Liver (tissue), 9 donors: ENCODE data around the gene CES2. TPM values are rescaled to one million over a fixed set of nuclear protein-coding genes. Genes with fewer than 3 reads are reported as not detected.

Experiments used
- DNase-seq: peaks from one replicate; pipeline ENCODE4 v3.0.0-alpha.2; 2017; ENCODE audit warnings: low spot score
- H3K27ac ChIP-seq, 2 donors: one replicate each; pipeline ENCODE4 v1.7.0; 2013; ENCODE audit warnings: inconsistent platforms in 2 of 2, low read length in 2 of 2, control low read depth in 1 of 2, low read depth in 1 of 2, mild to moderate bottlenecking in 1 of 2
- H3K27me3 ChIP-seq, 4 donors: one replicate each; pipeline versions ENCODE4 v1.6.1 to v1.7.0; 2013; ENCODE audit warnings: low read length in 3 of 4, inconsistent platforms in 1 of 4, mild to moderate bottlenecking in 1 of 4, moderate library complexity in 1 of 4; ENCODE audit not compliant: control insufficient read depth in 4 of 4, insufficient read depth in 4 of 4
- H3K36me3 ChIP-seq, 4 donors: one replicate each; pipeline versions ENCODE4 v1.6.1 to v1.7.0; 2013; ENCODE audit warnings: low read length in 3 of 4, mild to moderate bottlenecking in 3 of 4, low read depth in 1 of 4, moderate library complexity in 1 of 4; ENCODE audit not compliant: control insufficient read depth in 4 of 4, insufficient read depth in 3 of 4
- H3K4me1 ChIP-seq, 4 donors: one replicate each; pipeline versions ENCODE4 v1.6.1 to v1.7.0; 2013; ENCODE audit warnings: low read length in 3 of 4, mild to moderate bottlenecking in 3 of 4, moderate library complexity in 1 of 4; ENCODE audit not compliant: control insufficient read depth in 4 of 4, insufficient read depth in 4 of 4
- H3K4me3 ChIP-seq, 3 donors: one replicate each; pipeline versions ENCODE4 v1.6.1 to v1.7.0; 2013; ENCODE audit warnings: low read length in 3 of 3, control low read depth in 1 of 3, low read depth in 1 of 3, mild to moderate bottlenecking in 1 of 3
- H3K9ac ChIP-seq, 2 donors: one replicate each; pipeline ENCODE4 v1.7.0; 2013; ENCODE audit warnings: low read length in 2 of 2, mild to moderate bottlenecking in 2 of 2, moderate library complexity in 2 of 2, control low read depth in 1 of 2, low read depth in 1 of 2
- H3K9me3 ChIP-seq, 4 donors: one replicate each; pipeline versions ENCODE4 v1.6.1 to v1.7.0; 2013; ENCODE audit warnings: low read length in 3 of 4; ENCODE audit not compliant: control insufficient read depth in 4 of 4
- HNF4A ChIP-seq, 2 donors: conservative IDR thresholded peaks; 2 replicates each; pipeline ENCODE4 v1.6.1; 2016; ENCODE audit warnings: antibody characterized with exemption in 2 of 2, mild to moderate bottlenecking in 2 of 2
- RXRA ChIP-seq, 2 donors: IDR thresholded peaks; 2 replicates each; pipeline ENCODE4 v1.6.1; 2017 to 2018; ENCODE audit warnings: antibody characterized with exemption in 2 of 2, mild to moderate bottlenecking in 1 of 2
- WGBS: extraction: QIAGEN DNeasy Blood & Tissue Kit; methylation state at CpG from one replicate; pipeline ENCODE4 v1.1.7; 2013; 5-methylcytosine and 5-hydroxymethylcytosine counted together
- polyA plus RNA-seq, 2 donors: library from polyadenylated mRNA; stranded (reverse) in 1 of 2; unstranded in 1 of 2; fragments of 200-250 nt in 1 of 2; fragments of >200 nt in 1 of 2; fragmentation: Nextera tagmentation in 1 of 2; extraction: Ambion mirVana in 1 of 2; gene quantifications; one replicate each; pipeline versions ENCODE4 v1.2.1 to v1.2.3, GENCODE V29; 2013 to 2015
- total RNA-seq, 2 donors: library from RNA; depleted of rRNA; stranded (reverse); fragments of >200 nt; gene quantifications; one replicate each; pipeline ENCODE4 v1.2.3, GENCODE V29; 2014
- TF ChIP-seq, protein P1 (sequence below): IDR thresholded peaks from 2 replicates; pipeline ENCODE4 v1.6.1; 2016; ENCODE audit warnings: antibody characterized with exemption, mild to moderate bottlenecking
- TF ChIP-seq, protein P2 (sequence below): IDR thresholded peaks from 2 replicates; pipeline ENCODE4 v1.6.1; 2016; ENCODE audit warnings: antibody characterized with exemption
- TF ChIP-seq, protein P3 (sequence below): IDR thresholded peaks from 2 replicates; pipeline ENCODE4 v1.6.1; 2016; ENCODE audit warnings: antibody characterized with exemption
- donor health status: healthy.
- donor health status: healthy.
- donor health status: healthy.
- donor health status: healthy.
- donor health status: healthy.

The CES2 gene
- total and polyA plus RNA-seq, 4 donors = 21.2 to 200 (median 182) TPM

DNA sequence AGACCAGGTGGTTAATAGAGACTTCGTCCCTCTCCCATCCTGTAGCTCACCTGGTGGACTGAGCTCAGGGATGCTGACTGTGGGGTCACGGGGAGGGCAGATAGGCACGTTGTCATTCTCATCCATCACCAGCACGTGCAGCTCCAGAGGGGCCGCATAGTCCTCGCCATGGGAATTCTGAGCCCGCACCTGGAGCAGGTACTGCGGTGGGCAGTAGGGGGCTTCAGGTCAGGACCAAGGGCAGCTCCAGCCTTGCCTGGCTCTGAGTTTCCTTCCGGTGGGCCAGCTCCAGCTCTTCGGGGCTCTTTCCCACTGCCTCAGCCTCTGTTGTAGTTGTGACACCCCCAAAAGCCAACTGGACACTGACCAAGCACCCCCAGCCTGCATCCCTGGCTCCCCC is 22.2 kb upstream of the CES2 start (continued):
- TF ChIP-seq, protein P1, sequence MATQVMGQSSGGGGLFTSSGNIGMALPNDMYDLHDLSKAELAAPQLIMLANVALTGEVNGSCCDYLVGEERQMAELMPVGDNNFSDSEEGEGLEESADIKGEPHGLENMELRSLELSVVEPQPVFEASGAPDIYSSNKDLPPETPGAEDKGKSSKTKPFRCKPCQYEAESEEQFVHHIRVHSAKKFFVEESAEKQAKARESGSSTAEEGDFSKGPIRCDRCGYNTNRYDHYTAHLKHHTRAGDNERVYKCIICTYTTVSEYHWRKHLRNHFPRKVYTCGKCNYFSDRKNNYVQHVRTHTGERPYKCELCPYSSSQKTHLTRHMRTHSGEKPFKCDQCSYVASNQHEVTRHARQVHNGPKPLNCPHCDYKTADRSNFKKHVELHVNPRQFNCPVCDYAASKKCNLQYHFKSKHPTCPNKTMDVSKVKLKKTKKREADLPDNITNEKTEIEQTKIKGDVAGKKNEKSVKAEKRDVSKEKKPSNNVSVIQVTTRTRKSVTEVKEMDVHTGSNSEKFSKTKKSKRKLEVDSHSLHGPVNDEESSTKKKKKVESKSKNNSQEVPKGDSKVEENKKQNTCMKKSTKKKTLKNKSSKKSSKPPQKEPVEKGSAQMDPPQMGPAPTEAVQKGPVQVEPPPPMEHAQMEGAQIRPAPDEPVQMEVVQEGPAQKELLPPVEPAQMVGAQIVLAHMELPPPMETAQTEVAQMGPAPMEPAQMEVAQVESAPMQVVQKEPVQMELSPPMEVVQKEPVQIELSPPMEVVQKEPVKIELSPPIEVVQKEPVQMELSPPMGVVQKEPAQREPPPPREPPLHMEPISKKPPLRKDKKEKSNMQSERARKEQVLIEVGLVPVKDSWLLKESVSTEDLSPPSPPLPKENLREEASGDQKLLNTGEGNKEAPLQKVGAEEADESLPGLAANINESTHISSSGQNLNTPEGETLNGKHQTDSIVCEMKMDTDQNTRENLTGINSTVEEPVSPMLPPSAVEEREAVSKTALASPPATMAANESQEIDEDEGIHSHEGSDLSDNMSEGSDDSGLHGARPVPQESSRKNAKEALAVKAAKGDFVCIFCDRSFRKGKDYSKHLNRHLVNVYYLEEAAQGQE = no peak
- TF ChIP-seq, protein P2, sequence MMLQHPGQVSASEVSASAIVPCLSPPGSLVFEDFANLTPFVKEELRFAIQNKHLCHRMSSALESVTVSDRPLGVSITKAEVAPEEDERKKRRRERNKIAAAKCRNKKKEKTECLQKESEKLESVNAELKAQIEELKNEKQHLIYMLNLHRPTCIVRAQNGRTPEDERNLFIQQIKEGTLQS = no peak
- no peak for TF ChIP-seq RXRA (IDR thresholded peaks at IDR 0.05)

DNA sequence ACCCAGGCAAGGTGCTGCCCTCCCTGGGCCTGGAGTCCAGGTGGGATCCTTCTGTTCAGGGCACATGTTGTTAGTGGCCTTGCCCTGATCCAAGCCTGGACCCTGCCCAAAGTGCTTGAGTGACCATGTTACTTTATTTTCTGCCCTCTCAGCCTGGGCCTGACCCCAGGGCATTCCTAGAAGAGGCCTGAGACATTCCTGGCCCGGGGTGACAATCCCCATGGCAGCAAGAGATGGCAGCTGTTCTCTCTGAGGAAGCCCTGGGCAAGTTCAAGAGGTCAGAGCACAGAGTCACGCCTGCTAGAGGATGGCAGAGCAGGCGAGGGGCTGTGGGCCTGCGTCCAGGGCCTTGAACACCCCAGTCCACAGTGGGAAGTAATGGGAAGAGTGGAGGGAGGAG is 21.6 kb upstream of the CES2 start:
- H3K9ac ChIP-seq = no peak overlapping the region
- no peak overlapping the region for H3K27ac ChIP-seq
- H3K4me3 ChIP-seq = no peak overlapping the region
- no peaks in the 10 kb centered on the region for H3K36me3 ChIP-seq
- no peaks in the 10 kb centered on the region for H3K9me3 ChIP-seq
- H3K27me3 ChIP-seq = no peaks in the 10 kb centered on the region
- WGBS = 73% methylated on average over 4 of the region's 4 CpGs
- TF ChIP-seq, protein P1 = no peak
- TF ChIP-seq HNF4A (conservative IDR thresholded peaks at IDR 0.05) = no peak
- TF ChIP-seq, protein P2 = no peak
- no peak for DNase-seq
- H3K4me1 ChIP-seq = no peaks in the 10 kb centered on the region

DNA sequence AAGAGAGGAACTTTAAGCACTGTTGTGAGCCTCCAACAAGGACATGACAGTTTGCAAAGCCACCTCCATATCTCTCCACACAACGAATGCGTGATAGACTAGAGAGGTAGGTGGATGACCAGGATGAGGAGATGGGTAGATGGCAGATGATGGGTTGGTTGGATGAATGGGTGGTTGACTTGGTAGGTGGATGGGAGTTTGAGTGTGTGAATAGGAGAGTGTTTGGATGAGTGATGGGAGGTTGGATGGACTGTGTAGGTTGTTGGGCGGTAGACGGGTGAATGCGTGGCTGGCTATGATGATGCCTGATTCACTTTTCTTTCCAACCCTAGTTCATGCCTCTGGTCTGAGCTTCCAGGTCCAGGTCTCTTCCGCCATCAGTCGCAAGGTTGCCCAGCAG is 20.8 kb upstream of the CES2 start:
- no peaks in the 10 kb centered on the region for H3K4me1 ChIP-seq
- TF ChIP-seq, protein P3, sequence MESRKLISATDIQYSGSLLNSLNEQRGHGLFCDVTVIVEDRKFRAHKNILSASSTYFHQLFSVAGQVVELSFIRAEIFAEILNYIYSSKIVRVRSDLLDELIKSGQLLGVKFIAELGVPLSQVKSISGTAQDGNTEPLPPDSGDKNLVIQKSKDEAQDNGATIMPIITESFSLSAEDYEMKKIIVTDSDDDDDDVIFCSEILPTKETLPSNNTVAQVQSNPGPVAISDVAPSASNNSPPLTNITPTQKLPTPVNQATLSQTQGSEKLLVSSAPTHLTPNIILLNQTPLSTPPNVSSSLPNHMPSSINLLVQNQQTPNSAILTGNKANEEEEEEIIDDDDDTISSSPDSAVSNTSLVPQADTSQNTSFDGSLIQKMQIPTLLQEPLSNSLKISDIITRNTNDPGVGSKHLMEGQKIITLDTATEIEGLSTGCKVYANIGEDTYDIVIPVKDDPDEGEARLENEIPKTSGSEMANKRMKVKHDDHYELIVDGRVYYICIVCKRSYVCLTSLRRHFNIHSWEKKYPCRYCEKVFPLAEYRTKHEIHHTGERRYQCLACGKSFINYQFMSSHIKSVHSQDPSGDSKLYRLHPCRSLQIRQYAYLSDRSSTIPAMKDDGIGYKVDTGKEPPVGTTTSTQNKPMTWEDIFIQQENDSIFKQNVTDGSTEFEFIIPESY = no peak
- TF ChIP-seq, protein P1 = no peak
- no peak for DNase-seq
- no peaks in the 10 kb centered on the region for H3K9me3 ChIP-seq
- no peaks in the 10 kb centered on the region for H3K27me3 ChIP-seq
- H3K36me3 ChIP-seq = no peaks in the 10 kb centered on the region
- 96% methylated on average over 7 of the region's 7 CpGs for WGBS
- H3K27ac ChIP-seq = no peak overlapping the region
- H3K4me3 ChIP-seq = no peak overlapping the region
- H3K9ac ChIP-seq = no peak overlapping the region
